ENCODE data around the gene SCG2.
A peak's percentile ranks its signal among the peaks of the same experiment; 100 is the strongest.
"Not testable (repeated sequence)": the region's sequence is repeated elsewhere in the genome, so short reads cannot be mapped to it uniquely, and the experiment has no call there.

The SCG2 gene

DNA sequence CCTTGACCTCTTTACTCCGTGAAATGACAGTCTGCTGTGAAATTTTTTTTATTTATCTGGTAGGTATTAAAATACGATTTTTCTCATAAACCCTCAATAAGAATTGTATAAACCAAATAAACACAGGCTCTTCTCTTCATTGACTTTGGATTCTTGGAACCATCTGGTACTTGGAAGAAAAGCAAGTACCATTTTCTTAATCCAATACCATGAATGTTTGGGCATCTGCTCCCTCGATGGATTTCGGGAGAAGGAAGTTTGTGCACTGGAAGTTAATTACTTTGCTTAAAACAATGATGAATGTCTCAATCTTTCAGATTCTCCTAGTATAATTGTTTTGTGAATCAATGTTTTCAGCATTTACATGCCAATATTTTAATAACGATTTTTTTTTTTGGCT lies 5.3 kb upstream of the SCG2 start:
- DNase-seq: no peak

DNA sequence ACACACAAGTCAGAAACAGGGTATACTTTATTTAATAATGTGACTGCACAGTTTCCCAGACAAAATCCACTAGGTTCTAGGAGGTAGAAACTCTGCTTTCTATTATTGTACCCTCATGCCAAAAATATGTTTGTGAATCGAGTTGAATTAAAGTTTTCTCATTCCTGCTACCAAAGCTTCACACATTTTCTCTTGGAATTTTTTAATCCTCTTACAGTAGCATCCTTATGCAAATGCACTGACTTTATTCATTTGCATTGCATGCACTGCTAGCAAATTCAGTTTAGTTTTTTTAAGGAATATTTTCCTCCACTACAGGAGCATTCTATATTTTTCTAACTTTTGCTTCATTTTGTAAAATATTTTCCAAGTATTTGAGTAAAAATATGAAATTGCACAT lies 4.8 kb upstream of the SCG2 start:
- no peak for DNase-seq

DNA sequence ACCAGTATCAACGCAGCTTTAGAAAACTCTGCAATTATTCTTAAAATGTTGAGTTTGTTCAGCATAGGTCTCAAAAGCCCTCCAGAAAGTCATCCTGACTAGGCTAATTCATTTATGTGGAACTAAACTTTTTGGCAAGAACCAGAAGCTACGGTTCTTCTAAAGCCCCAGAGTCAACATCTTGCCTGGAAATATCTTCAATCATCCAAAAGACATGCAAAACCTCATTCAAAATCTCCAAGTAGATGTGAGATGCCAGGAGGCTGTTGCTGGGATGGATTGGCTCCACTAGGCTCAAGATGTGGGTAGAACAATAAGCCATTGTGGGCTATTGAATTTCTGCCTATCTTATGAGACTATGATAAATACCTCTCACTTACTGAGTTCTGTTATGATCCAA lies 2.1 kb upstream of the SCG2 start:
- DNase-seq: no peak

DNA sequence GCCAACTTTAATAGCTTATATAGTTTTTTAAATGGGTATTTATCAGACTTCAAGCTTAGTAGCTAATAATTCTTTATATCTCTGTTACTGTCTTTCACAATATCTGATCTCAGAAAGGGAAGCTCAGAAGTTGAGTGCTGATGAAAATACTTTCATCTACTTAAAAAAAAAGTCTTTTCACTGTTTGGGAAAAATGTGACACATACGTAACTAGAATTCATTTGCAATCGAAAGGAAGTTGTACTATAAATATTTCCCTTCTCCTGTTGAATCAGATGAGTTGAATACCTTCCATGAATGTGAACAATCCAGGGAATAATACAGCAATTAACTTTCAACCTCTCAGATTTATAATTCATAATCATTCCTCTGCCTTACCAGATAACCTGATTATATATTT lies 811 bp upstream of the SCG2 start:
- DNase-seq: no peak

DNA sequence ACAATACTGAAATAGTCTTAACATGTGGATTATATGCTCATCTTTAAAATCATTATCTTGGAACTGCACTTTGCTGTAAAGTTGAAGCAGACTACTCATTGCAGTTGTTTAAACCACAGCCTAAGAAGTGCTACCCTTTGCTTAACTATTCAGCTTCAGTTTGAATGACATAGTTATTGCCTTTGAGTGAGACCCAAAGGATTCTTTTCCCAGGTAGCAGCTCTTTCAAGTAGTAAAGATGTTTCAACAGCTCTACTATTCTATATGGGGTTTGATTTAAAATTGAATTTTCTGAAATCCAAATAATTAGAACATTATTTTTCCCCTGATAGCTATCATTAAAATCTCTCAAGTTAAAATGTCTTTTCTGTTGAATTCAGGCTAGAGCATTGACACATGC lies 1.1 kb downstream of the SCG2 start:
- DNase-seq: no peak

DNA sequence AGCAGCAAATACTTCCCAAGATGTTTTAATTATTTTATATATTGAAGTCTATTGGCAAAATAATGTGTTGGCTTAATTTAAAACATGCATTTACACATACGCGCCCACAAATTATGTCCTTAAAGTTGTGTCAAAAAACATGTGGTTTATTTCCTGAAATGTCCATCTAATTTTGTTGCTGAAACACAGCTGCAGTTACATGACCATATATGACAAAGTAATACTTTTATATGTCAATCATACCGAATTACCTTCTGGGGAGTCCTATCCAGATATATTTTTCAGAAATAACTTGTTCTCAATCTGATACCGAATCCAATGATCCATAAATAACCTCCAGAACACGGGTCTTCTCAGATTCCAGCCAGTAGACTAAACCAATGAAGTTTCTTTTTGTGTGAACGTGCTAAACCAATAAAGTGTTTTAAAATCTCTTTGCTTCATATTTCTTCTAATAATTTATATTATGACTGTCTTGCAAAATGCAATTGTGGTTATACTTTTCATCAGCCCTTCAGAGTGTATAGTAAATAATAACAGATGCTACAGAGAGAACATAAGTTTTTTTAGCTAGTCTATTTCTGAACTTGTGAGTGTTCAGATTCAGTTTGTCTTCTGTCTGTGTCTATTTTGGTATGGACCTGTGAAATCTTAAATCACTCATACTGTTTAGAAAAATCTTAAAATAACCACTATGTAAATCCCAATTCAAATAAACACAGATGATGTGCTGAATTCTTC lies 2.4 kb downstream of the SCG2 start:
- DNase-seq: no peak

DNA sequence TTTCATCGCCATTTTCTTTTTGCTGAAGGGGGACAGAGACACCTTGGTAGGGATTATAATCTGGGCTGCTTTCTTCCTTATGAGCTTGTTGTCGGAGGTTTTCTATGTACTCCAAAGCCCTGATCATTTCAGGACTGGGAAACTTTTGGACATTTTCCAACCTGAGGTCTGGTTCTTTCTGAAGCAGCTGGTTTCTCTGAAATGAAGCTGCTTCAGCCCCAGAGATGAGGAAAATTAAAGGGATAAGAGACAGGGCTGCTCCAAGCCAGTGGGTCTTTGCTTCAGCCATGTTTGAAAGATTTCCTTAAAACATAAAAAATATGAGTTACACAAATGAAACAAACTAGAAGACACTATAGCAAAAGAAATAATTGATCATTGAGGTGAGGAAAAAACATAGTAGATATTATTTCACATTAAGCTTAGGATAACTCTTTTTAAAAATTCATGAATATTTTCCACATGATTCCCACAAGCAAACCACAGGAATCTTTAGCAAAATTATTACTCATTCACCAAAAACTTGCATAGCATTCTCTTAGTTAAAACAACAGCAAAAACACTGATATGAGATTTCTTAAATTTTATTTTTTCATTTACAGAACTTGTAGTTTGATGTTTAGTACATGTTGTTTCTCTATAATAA lies 3.0 kb downstream of the SCG2 start:
- no peak for DNase-seq

DNA sequence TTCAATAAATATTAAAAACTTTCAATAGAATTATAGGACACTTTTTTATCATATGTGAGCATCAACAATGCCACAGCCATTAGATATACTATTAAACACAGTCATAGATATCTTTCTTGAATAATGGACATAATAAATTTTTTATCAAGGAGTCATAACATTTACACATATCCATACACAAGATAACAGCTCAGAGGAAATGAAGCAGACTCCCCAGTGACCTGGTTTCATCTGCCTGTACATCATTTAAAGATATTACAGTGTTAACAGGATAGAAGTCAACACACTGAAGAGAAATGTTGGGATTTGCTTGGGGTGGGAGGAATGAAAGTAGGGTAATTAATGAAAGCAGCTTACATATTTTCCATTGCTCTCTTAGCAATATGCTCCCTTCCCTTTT lies 5.1 kb downstream of the SCG2 start:
- DNase-seq: no peak

DNA sequence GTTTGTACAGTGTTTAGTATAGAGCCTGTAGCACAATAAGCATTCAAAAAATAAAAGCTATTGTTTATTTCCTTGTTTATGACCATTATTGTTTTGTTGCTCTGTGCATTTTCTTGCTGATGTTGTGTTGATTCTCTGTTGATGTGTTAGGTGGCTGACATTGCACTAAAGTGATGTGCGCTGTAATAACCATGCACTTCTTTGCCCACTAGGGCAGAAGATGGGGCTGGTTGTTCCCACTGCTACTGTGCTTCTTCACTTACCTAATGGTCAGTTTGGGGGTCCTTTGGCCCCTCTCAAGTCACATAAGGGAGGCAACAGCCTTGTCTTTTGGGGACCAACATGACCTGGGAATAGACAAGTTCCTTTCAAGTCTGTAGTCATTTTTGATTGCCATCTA lies 6.0 kb downstream of the SCG2 start:
- no peak for DNase-seq

DNA sequence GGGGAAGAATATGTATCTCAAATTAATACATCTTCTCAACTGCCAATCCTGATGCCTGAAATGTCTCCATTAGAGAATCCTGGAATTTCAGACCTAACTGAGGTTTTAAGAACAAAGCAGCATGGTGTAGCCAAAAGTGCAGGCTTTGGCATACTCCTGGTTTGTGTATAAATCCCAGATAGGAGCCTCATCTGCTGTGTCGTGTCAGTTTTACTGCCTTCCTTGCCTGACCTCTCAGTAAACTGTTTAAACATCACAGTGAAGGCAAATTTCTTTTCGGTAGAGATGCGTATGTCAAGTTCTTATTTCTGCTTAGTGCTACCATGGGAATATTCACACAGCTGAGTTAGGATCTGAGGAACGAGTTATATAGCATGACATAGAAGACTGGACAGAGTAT lies 7.3 kb downstream of the SCG2 start:
- no peak for DNase-seq

DNA sequence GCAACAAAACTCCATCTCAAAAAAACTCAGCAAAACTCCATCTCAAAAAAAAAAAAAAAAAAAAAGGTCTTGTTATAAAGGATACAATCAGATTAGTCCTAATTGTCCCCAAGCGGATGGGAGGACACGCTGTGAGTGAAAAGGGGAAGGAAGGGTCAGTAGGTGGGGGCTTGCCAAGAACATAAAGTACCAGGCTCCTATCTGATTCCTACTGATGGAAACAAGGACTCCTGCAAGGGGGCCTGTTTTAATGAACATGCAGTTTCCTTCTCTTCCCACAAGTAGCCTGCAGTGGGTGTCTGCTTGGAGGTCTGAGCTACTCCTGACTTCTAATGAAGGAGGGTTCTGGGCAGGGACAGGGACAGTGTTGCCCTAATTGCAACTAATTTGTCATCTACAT lies 7.9 kb downstream of the SCG2 start:
- no peak for DNase-seq

DNA sequence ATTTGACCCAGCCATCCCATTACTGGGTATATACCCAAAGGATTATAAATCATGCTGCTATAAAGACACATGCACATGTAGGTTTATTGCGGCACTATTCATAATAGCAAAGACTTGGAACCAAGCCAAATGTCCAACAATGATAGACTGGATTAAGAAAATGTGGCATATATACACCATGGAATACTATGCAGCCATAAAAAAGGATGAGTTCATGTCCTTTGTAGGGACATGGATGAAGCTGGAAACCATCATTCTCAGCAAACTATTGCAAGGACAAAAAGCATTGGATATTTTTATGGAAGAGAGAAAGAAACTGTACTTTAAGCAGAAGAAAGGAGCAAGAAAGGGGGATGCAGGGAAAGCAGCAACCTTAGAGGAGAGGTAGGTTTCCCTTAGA lies 9.5 kb downstream of the SCG2 start:
- not testable (repeated sequence) for DNase-seq

DNA sequence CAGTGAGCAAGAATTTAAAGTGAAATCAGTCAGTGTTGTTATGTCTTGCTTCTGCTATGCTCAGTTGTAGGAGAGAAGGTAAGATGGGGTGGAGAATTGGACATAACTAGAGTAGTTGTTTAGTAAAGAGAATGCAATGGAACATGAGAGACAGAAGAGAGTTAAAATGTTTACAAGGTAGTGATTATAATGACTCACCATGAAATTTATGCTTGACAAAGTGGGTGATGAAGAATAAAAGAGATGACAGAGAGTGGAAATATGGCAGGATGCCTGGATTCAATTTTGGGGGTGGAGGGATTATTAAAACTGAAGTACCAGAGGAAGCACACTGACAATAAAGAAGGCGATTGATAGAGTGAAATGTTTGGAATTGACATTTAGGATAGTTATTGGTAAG lies 10.6 kb downstream of the SCG2 start:
- peak; percentile 64 for DNase-seq

DNA sequence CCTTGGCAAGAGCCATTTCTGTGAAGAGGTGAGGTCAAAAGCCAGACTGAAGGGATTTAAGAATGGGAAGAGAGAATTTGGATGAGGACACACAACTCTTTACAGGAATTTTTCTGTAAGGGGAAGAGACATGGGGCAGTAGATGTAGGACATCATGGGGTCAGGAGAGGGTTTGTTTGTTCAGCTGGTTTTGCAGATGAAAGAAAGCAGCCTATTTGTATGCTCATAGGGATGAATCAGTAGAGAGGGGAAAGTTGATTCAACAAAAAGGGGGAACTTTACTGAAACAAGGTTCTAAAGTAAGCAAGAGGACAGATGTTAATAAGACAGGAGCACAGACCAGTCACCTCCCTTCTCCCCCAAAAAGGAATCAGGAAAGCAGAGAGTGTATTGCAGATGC lies 11.2 kb downstream of the SCG2 start:
- DNase-seq: peak; percentile 63

DNA sequence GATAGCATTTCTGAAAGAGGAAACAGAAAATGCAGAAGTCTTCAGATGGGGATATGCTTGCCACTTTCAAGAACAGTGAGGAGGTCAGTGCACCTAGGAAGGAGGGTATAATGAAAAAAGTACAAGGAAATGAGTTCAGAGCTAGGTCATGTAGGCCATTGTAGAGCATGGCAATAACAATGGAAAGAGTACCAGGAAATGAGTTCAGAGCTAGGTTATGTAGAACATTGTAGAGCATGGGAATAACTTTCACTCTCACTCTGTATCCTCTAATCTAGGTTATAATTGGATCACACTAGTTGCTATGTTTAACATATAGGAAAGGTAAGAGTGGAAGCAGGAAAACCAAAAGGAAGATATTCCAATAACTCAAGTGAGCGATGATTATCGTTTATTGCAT lies 12.3 kb downstream of the SCG2 start:
- DNase-seq: no peak

DNA sequence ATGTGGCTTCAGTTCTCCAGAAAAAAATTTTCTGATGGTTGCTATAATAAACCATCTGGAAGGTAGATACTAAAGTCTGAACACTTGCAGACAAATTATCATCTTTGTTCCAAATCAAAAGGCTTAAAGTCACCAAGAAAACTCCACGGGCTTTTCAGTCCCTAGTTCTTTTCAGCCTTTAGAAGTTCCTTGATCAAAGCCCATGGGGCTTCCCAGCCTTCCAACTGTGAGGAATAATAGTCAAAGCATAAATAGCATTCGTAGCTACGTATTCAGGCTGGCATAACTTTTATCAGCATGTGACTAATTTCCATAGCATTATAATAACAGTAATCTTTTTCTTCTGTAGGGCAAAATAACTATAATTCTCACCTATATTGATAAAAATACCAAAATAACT lies 13.9 kb downstream of the SCG2 start:
- DNase-seq: no peak

DNA sequence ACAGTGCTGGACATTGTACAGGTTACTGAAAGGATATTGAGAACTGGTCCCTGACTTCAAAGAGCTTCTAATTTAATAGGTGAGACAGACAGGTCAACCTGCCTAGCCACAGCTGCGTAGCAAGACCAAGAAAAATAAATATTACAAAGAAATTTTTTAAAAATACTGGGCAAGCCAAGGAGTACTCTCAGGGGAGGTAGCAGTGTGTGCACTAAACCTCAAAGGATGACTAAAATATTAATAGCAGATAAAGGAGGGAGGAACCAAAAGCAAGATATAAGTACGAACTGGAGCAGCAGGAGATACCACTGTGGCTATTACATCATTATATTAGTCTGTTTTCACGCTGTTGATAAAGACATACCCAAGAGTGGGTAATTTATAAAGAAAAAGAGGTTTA lies 14.9 kb downstream of the SCG2 start:
- DNase-seq: no peak

DNA sequence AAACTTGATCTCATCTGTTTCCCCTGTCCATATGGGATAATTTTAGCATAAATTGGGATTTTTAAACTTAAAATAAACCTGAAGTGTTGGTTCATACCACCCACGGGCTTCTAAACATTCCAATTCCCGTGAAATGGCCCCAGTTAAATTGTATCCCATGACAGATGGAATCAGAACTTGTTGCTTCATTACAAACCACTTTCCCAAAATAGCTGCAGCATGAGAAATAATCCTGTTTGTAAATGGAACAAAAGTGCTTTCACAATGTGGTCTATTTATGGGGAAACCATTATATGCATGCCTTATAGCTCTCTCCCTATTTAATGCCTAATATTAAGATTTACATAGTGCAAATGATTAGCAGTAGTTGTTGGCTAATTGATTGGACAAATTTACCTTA lies 15.9 kb downstream of the SCG2 start:
- DNase-seq: peak; percentile 97

DNA sequence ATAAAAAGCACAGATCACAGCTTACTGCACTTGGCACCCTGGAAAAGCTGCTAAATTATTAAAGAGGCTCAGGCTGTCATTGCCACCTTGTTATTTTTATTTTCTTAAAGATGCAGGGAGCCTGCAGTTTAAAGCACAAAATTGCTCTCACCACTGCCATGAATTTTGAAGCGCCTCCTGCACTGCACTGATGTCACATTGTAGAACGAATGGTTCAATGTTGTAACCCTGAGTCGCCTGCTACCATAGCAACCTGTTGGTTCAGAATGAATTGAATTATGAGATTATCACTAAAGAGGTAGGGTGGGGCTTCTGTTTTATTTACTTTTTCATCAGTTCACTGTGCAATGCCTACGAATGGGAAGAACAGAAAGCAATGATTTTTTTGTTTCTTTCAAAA lies 16.5 kb downstream of the SCG2 start:
- DNase-seq: peak; percentile 96

DNA sequence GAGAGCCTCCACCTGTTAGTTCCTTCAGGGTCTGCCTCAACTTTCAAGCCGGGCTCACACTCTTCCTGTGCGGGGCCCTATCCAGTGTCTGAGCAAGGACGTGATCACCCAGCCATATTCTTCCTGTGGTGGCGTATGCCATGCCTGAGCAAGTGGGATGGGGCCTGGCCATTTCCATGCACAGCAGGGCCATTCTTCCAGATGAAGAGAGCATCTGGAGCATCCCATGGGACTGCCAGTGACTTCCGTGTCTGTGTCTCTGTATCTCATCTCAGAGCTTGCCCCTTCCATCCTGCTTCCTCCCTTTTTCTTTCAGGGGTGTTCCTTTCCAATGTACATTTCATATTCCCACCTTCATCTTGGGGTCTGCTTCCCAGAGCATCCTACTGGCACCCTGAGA lies 20.2 kb downstream of the SCG2 start:
- DNase-seq: no peak

DNA sequence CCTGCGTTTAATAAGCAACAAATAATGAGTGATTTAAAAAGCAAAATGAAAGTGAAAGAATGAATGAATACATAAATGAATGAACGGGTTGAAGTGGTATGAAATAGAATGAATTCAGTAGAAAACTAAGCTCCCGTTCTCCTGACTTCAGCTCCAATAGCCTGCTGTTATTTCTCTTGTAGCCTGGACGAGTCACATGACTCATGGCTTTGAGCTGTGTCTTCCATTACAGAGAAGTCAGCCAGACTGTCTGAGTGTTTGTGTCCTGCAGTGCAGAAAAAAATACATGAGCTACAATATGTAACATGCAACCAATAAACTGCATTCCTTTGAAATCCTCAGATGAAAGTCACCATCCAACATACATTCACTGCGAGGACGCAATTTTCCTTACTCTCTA lies 21.2 kb downstream of the SCG2 start:
- no peak for DNase-seq

DNA sequence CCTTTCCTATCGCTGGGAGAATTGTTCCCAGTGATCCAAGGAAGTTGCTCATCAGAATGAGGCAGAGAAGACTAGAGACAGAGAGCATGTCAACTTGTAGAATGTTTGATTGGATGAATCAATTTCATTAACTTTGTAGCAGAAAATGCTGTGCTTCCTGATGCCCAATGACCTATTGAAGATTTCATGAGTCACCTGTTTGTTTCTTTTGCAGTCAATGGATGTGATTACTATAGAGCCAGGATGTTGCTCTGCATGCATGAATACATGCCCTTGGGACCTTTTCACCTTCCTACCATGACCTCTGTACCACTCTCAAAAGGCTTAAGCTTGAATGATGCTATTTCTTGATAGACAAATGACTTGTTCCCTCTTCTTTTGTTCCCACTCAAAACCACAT lies 23.3 kb downstream of the SCG2 start:
- DNase-seq: no peak

DNA sequence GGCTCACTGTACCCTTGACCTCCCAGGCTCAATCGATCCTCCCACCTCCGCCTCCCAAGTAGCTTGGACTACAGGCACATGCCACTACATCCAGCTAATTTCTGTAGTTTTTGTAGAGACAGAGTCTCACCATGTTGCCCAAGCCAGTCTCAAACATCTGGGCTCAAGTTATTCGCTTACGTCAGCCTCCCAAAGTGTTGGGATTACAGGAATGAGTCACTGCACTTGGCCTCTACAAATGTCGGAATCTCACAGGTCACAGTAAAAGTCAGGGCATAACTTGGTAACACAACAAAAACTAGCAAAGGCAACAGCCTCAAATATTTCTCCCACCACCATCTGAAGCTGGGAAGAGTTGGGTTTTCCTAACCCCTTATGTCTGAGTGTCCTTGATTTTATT lies 25.3 kb downstream of the SCG2 start:
- DNase-seq: no peak

DNA sequence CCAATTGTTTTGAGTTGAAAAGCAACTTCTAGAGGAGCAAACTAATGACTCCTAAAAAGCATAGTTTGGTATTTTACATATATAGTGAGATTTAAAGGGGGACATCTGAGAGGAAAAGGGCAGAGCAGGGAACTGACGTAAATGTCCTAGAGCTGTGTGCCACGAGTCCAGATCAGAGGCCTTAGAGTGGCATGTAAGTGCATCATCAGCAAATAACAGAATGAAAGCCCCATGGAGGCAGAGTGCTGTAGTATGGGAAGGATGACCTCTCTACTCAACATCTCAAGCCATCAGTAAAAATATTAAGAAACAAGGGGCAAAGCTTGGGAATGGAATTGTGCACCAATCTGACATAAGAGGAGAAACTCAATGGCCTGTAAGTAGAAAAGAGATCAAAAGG lies 31.4 kb downstream of the SCG2 start:
- DNase-seq: no peak

DNA sequence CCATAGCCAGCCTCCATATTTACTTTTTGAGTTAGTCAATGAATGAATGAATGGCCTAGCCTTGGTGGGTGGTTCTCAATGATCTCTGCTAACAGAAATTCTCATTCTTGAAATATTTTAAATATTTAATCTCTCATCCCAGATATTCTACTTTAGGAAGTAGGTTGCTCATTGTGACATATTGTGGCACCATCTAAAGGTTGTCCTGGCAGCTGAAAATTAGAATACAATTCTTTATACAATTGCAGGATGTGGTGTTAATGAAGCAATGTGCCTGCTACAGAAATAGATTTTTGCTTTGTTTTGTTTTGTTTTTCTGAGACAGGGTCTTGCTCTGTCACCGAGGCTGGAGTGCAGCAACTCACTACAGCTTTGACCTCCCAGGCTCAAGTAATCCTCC lies 35.8 kb downstream of the SCG2 start:
- no peak for DNase-seq
